C4-2B (cell line): ENCODE results near the gene ANKRD34A.

ENCODE experiments used
- H3K27ac ChIP-seq: fragments of 450-650 bp; 2 replicates; pipeline ENCODE4 v1.5.1; 2017
- ZFX ChIP-seq: fragments of 450-650 bp; IDR thresholded peaks from 2 replicates; pipeline ENCODE4 v1.6.1; 2017
- TF ChIP-seq, protein P1 (sequence below): fragments of 450-650 bp; conservative IDR thresholded peaks from 2 replicates; pipeline ENCODE4 v1.5.1; 2017; ENCODE audit warnings: mild to moderate bottlenecking

ANKRD34A gene

DNA sequence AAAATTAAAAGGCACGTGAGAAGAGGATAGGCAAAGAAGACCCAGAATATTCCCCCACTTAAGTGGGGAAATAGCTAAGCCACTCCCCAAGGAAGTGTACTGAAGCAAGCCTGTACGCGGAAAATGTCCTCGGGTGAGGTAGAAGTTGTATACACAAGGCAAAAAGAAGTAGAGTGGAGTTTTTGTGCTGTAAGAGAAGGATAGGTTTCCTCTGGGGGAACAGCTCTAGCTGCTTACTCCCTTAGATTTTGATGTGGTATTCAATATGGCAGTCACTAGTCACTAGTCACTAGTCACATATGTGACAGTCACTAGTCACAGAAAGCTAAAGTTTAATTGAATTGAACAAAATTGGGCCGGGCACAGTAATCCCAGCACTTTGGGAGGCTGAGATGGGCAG, 24.4 kb upstream of the ANKRD34A start:
- H3K27ac ChIP-seq, result no peak overlapping the region
- TF ChIP-seq, protein P1, sequence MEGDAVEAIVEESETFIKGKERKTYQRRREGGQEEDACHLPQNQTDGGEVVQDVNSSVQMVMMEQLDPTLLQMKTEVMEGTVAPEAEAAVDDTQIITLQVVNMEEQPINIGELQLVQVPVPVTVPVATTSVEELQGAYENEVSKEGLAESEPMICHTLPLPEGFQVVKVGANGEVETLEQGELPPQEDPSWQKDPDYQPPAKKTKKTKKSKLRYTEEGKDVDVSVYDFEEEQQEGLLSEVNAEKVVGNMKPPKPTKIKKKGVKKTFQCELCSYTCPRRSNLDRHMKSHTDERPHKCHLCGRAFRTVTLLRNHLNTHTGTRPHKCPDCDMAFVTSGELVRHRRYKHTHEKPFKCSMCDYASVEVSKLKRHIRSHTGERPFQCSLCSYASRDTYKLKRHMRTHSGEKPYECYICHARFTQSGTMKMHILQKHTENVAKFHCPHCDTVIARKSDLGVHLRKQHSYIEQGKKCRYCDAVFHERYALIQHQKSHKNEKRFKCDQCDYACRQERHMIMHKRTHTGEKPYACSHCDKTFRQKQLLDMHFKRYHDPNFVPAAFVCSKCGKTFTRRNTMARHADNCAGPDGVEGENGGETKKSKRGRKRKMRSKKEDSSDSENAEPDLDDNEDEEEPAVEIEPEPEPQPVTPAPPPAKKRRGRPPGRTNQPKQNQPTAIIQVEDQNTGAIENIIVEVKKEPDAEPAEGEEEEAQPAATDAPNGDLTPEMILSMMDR, result no peak
- no peak for TF ChIP-seq ZFX

DNA sequence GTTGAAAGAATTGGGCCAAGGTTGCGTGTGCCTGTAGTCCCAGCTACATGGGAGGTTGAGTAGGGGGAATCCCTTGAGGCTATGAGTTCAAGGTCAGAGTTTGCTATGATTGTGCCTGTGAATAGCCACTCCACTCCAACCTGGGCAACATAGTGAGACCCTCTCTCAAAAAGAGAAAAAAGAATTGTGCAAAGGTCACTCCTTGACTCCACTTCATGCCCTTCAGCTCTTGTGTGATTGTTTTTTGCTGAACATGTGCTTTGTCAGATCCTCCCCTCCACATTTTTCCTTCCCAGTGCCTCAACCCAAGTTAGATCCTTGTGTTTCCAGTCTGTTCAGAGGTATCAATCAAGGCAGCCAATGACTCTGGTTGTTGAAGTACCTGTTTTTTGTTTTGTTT, 23.6 kb upstream of the ANKRD34A start:
- TF ChIP-seq ZFX, result no peak
- TF ChIP-seq, protein P1, result no peak
- H3K27ac ChIP-seq, result no peak overlapping the region

DNA sequence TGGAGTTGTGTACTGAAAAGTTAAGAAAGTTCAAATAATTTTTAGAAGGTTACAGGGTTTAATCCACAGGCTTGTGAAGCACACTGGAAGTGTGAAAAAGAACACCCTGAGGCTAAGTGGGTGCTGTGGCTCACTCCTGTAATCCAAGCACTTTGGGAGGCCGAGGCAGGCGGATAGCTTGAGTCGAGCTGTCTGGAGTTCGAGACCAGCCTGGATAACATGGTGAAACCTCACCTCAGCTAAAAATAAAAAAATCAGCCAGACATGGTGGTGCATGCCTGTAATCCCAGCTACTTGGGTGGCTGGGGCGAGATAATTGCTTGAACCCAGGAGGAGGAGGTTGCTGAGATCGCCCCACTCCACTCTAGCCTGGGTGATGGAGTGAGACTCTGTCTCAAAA, 22.2 kb upstream of the ANKRD34A start:
- TF ChIP-seq, protein P1, result no peak
- no peak for TF ChIP-seq ZFX

DNA sequence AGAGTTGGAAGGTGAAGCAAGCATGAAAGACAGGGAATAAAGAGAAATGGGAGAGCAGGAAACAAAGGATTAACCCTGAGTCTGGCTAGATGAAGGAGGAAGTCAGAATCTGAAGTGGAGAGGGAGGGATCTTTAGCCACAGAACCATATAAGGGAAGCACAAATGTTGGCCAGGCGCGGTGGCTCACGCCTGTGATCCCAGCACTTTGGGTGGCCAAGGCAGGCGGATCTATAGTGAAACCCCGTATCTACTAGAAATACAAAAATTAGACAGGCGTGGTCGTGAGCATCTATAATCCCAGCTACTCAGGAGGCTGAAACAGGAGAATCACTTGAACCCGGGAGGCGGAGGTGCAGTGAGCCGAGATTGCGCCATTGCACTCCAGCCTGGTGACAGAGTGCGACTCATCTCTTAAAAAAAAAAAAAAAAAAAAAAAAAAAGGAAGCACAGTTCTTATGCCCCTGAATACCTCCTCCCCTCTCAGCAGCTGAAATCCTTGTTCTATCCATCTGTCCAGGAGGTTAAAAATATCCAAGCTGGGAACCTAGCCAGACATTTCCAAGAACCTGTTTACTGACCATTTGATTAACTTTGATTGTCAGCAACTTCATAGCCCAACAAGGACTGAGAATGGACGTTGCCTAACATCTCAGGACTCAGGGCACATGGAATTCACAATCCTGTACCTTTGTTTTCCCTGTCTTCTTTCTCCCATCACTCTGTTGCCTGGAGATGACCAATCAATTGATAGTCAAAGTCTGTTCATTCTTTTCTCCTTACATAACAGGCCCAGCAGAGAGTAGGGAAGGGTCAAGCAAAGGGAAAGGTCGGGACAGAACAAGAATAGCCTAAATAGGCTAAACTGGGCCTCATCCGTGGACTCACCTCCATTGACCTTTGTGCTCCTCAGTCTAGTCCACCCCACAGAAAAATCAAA, 21.4 kb upstream of the ANKRD34A start:
- peak overlapping the region; percentile 38 for H3K27ac ChIP-seq
- TF ChIP-seq, protein P1, result no peak
- no peak for TF ChIP-seq ZFX

More for the DNA sequence above, 22.2 kb upstream of the ANKRD34A start:
- H3K27ac ChIP-seq, result peak overlapping the region; percentile 10; the same call in 1 of the 2 replicates

DNA sequence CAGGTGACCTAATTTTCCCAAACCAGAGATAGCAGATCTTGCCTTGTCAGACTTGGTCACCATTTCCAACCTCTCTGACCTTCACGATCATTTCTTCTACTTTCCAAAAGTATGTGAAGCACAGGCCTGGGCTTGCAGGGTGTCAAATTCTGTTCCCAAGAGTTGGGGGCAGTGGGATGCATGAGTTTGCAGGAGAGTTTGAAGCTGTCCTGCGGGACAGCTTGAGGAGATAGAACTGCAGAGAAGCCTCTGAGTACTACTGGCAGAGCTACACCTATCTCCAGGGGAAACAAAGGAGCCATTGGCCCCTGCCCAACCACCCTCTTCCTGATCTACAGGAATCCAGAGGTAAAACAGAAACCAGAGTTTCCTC, 20.7 kb upstream of the ANKRD34A start:
- peak overlapping the region; percentile 38 for H3K27ac ChIP-seq
- TF ChIP-seq, protein P1, result no peak
- no peak for TF ChIP-seq ZFX

DNA sequence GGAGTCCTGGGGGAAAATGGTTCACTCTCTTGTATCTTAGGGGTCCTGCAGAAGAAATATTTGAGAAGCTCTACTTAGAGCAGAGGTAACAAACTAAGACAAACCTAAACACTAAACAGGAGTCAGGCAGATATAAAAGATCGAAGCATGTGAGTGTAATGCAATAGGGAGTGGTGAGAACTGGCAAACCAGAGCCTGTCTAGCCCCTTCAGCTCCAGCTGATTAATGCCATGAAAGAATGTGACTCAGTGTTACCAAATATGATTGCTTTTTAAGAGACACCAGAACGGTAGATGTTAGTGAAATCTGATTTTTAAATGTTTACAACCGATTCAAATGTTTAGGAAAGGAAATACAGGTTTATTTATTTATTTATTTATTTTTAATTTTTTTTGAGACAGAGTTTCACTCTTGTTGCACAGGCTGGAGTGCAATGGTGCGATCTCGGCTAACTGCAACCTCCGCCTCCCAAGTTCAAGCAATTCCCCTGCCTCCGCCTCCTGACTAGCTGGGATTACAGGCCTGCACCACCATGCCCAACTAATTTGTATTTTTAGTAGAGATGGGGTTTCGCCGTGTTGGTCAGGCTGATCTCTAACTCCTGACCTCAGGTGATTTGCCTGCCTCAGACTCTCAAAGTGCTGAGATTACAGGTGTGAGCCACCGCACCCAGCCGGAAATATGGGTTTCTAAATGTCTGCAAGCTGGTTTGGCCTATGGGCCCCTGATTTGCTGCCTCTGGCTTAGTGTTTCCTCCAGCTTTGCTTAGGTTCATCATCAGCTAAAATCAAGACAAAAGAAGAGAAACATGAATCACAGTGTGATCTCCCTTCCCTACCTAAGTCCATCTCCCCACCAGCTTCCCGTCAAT, 19.8 kb upstream of the ANKRD34A start:
- TF ChIP-seq ZFX, result no peak
- TF ChIP-seq, protein P1, result no peak
- H3K27ac ChIP-seq, result no peak overlapping the region

DNA sequence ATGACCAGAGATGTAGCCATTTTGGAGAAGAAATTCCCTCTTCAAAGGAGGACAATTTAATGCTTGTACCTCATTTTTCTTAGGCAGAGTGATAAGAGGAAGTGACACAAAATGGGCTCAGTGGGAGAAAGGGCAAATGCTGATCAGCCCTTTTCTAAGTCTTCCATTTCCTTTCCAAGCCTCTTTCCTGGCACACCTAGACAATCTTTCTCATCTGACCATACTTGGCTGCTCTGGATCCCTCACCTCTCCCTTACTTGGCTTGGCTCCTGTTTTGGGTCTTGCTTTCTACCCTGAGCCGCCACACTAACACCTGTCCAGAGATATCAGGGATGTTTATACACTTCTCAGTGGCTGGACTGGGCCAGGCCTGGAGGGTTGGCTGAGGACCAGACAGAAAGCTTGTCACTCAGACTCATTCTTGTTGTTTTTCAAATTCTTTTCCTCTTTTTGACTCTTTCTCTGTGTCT, 18.9 kb upstream of the ANKRD34A start:
- no peak overlapping the region for H3K27ac ChIP-seq
- no peak for TF ChIP-seq ZFX
- TF ChIP-seq, protein P1, result no peak
